OCI-LY1 (cell line): Measurements from ENCODE around the gene GCDH.

ENCODE experiments used
- H2AFZ ChIP-seq: fragments of 200-600 bp; sonication (generic), shearing (Covaris generic); 2 replicates; pipeline ENCODE4 v1.6.0; 2014; ENCODE audit warnings: antibody characterized with exemption, mild to moderate bottlenecking, low read length
- H3F3A ChIP-seq: fragments of 200-600 bp; sonication (generic), shearing (Covaris generic); 2 replicates; pipeline ENCODE4 v1.6.0; 2014; ENCODE audit warnings: mild to moderate bottlenecking, antibody characterized with exemption, low read length, moderate library complexity; ENCODE audit not compliant: insufficient read depth
- H3K27ac ChIP-seq: fragments of 200-600 bp; sonication (generic); 2 replicates; pipeline ENCODE4 v1.5.1; 2014; ENCODE audit warnings: low read length, mixed run types, mild to moderate bottlenecking, low read depth; ENCODE audit not compliant: poor library complexity, severe bottlenecking
- H3K27me3 ChIP-seq: fragments of 200-600 bp; sonication (generic); 2 replicates; pipeline ENCODE4 v1.6.0; 2014; ENCODE audit warnings: antibody characterized with exemption, mild to moderate bottlenecking, low read length, moderate library complexity; ENCODE audit not compliant: insufficient read depth
- H3K36me3 ChIP-seq: fragments of 200-600 bp; sonication (generic); 2 replicates; pipeline ENCODE4 v1.6.1; 2014; ENCODE audit warnings: mild to moderate bottlenecking, antibody characterized with exemption, low read length, moderate library complexity, mixed read lengths; ENCODE audit not compliant: insufficient read depth
- H3K4me1 ChIP-seq: fragments of 200-600 bp; sonication (generic); 2 replicates; pipeline ENCODE4 v1.5.1; 2014; ENCODE audit warnings: mild to moderate bottlenecking, low read length, moderate library complexity; ENCODE audit not compliant: insufficient read depth, severe bottlenecking
- H3K4me2 ChIP-seq: fragments of 200-600 bp; sonication (generic), shearing (Covaris generic); 2 replicates; pipeline ENCODE4 v1.6.1; 2014; ENCODE audit warnings: low read length
- H3K4me3 ChIP-seq: fragments of 200-600 bp; sonication (generic); 2 replicates; pipeline ENCODE4 v1.5.1; 2014; ENCODE audit warnings: low read length, low read depth, mild to moderate bottlenecking, mixed read lengths; ENCODE audit not compliant: poor library complexity, severe bottlenecking
- H3K79me2 ChIP-seq: fragments of 200-600 bp; shearing (Covaris generic); 2 replicates; pipeline ENCODE4 v1.6.1; 2016; ENCODE audit warnings: mixed run types, low read length, mixed read lengths; ENCODE audit not compliant: insufficient read depth
- H3K9ac ChIP-seq: fragments of 200-600 bp; sonication (generic), shearing (Covaris generic); 2 replicates; pipeline ENCODE4 v1.6.1; 2014; ENCODE audit warnings: mild to moderate bottlenecking, low read length, mixed read lengths
- H3K9me2 ChIP-seq: fragments of 200-600 bp; sonication (generic), shearing (Covaris generic); 2 replicates; pipeline ENCODE4 v1.6.1; 2014; ENCODE audit warnings: low read depth, mild to moderate bottlenecking, low read length, mixed read lengths
- H3K9me3 ChIP-seq: fragments of 200-600 bp; shearing (Covaris generic); 2 replicates; pipeline ENCODE4 v1.6.1; 2014; ENCODE audit warnings: low read length, mixed read lengths
- H4K20me1 ChIP-seq: fragments of 200-600 bp; sonication (generic), shearing (Covaris generic); 2 replicates; pipeline ENCODE4 v1.6.0; 2016; ENCODE audit warnings: mild to moderate bottlenecking, low read length; ENCODE audit not compliant: insufficient read depth
- CTCF ChIP-seq: fragments of 200-600 bp; sonication (generic), shearing (Covaris generic); IDR thresholded peaks from 2 replicates; pipeline ENCODE4 v1.5.1; 2017; ENCODE audit warnings: mild to moderate bottlenecking, antibody characterized with exemption, low read length, moderate library complexity, mixed read lengths
- EZH2 ChIP-seq: fragments of 200-600 bp; sonication (generic), shearing (Covaris generic); IDR thresholded peaks from 2 replicates; pipeline ENCODE4 v1.8.0; 2017; ENCODE audit warnings: borderline replicate concordance, mixed run types, mild to moderate bottlenecking, antibody characterized with exemption, low read length, moderate library complexity, mixed read lengths

The GCDH gene

GRCh38 chr19:12937093-12937926 lies 46.4 kb downstream of the GCDH start:
- no peak overlapping the region for H2AFZ ChIP-seq
- H3K9ac ChIP-seq: peak overlapping the region; percentile 78
- peaks cover 63% of the 10 kb centered on the region for H3K4me1 ChIP-seq
- H3K27me3 ChIP-seq: no peaks in the 10 kb centered on the region
- peaks cover 38% of the 10 kb centered on the region for H3K36me3 ChIP-seq
- no peaks in the 10 kb centered on the region for H3K9me2 ChIP-seq
- H3K4me3 ChIP-seq: peak overlapping the region; percentile 99
- no peak for TF ChIP-seq CTCF
- TF ChIP-seq EZH2: no peak
- H3K9me3 ChIP-seq: no peaks in the 10 kb centered on the region
- peaks cover 40% of the 10 kb centered on the region for H3F3A ChIP-seq
- H3K79me2 ChIP-seq: peaks cover 31% of the 10 kb centered on the region
- peak overlapping the region; percentile 95 for H3K27ac ChIP-seq
- H4K20me1 ChIP-seq: 0 out of 2 replicates have a peak, but pooled peaks cover 3% of the 10 kb centered on the region
- peak overlapping the region; percentile 85 for H3K4me2 ChIP-seq

GRCh38 chr19:12937927-12938778 lies 47.2 kb downstream of the GCDH start, which contains the start of gene CALR:
TSS of gene CALR (plus strand) at chr19:12938609. CDS start at chr19:12938680, 71 bp downstream.
- no peak for TF ChIP-seq EZH2
- no peak for TF ChIP-seq CTCF
- peaks cover 23% of the 10 kb centered on the region for H3K79me2 ChIP-seq
- no peak within 1 kb of the TSS for H2AFZ ChIP-seq
- H3K9me2 ChIP-seq: no peaks in the 10 kb centered on the region
- no peaks in the 10 kb centered on the region for H3K27me3 ChIP-seq
- H3K9ac ChIP-seq: peak within 1 kb of the TSS; percentile 97
- peak within 1 kb of the TSS; percentile 94 for H3K4me2 ChIP-seq
- H3K27ac ChIP-seq: peak within 1 kb of the TSS; percentile 95
- 0 out of 2 replicates have a peak, but pooled peaks cover 3% of the 10 kb centered on the region for H4K20me1 ChIP-seq
- H3F3A ChIP-seq: peaks cover 40% of the 10 kb centered on the region
- H3K4me1 ChIP-seq: peaks cover 61% of the 10 kb centered on the region
- H3K9me3 ChIP-seq: no peaks in the 10 kb centered on the region
- H3K36me3 ChIP-seq: peaks cover 47% of the 10 kb centered on the region
- peak within 1 kb of the TSS; percentile 99 for H3K4me3 ChIP-seq

- peaks cover 40% of the 10 kb centered on the region for H3F3A ChIP-seq
- peaks cover 55% of the 10 kb centered on the region for H3K36me3 ChIP-seq
- peak overlapping the region; percentile 97 for H3K9ac ChIP-seq
- peak overlapping the region; percentile 94 for H3K4me2 ChIP-seq
- no peaks in the 10 kb centered on the region for H3K9me3 ChIP-seq
- no peak overlapping the region for H2AFZ ChIP-seq
- peaks cover 66% of the 10 kb centered on the region for H3K4me1 ChIP-seq
- H3K27me3 ChIP-seq: no peaks in the 10 kb centered on the region
- no peaks in the 10 kb centered on the region for H3K9me2 ChIP-seq
- H3K4me3 ChIP-seq: peak overlapping the region; percentile 99
- H3K79me2 ChIP-seq: peaks cover 20% of the 10 kb centered on the region
- 0 out of 2 replicates have a peak, but pooled peaks cover 3% of the 10 kb centered on the region for H4K20me1 ChIP-seq
- no peak for TF ChIP-seq EZH2
- no peak for TF ChIP-seq CTCF
- peak overlapping the region; percentile 87 for H3K27ac ChIP-seq
Measured at GRCh38 chr19:12938779-12939601, 48.0 kb downstream of the GCDH start.
